Neuronal stem cell (in vitro differentiated cells): Measurements from ENCODE around the gene PRAMEF13.
"Not testable (repeated sequence)": the region's sequence is repeated elsewhere in the genome, so short reads cannot be mapped to it uniquely, and the experiment has no call there.

Experiments
- DNase-seq: peaks from one replicate; pipeline ENCODE4 v3.0.0-alpha.2; 2013; ENCODE audit warnings: low spot score
- H2AFZ ChIP-seq: one replicate; pipeline ENCODE4 v1.6.1; 2013; ENCODE audit warnings: mild to moderate bottlenecking, low read length, inconsistent platforms
- H2AK5ac ChIP-seq: 2 replicates; pipeline ENCODE4 v1.6.1; 2013; ENCODE audit warnings: low read depth, mild to moderate bottlenecking, inconsistent platforms, low read length, moderate library complexity, mixed read lengths
- H2BK120ac ChIP-seq: 2 replicates; pipeline ENCODE4 v1.6.1; 2013; ENCODE audit warnings: low read depth, mild to moderate bottlenecking, inconsistent platforms, low read length, moderate library complexity, mixed read lengths
- H2BK12ac ChIP-seq: one replicate; pipeline ENCODE4 v1.6.1; 2013; ENCODE audit warnings: low read length, inconsistent platforms
- H2BK15ac ChIP-seq: 2 replicates; pipeline ENCODE4 v1.6.1; 2013; ENCODE audit warnings: mild to moderate bottlenecking, low read length, inconsistent platforms, mixed read lengths
- H2BK5ac ChIP-seq: one replicate; pipeline ENCODE4 v1.6.1; 2013; ENCODE audit warnings: inconsistent platforms, mild to moderate bottlenecking, low read length, moderate library complexity
- H3K14ac ChIP-seq: one replicate; pipeline ENCODE4 v1.6.1; 2013; ENCODE audit warnings: low read length, inconsistent platforms
- H3K18ac ChIP-seq: 2 replicates; pipeline ENCODE4 v1.6.1; 2013; ENCODE audit warnings: low read length, inconsistent platforms
- H3K23ac ChIP-seq: 2 replicates; pipeline ENCODE4 v1.6.1; 2013; ENCODE audit warnings: low read depth, mild to moderate bottlenecking, mixed read lengths, low read length, inconsistent platforms; ENCODE audit not compliant: poor library complexity
- H3K27ac ChIP-seq: replicated peaks from 3 replicates; pipeline ENCODE4 v1.5.1; 2013; ENCODE audit warnings: low read length, inconsistent platforms
- H3K27me3 ChIP-seq, 3 experiments: 2 replicates each; pipeline ENCODE4 v1.6.1; 2013; ENCODE audit warnings: low read length in 3 of 3, mild to moderate bottlenecking in 2 of 3, inconsistent platforms in 1 of 3, low read depth in 1 of 3, mixed read lengths in 1 of 3, moderate library complexity in 1 of 3; ENCODE audit not compliant: control insufficient read depth in 3 of 3, insufficient read depth in 3 of 3
- H3K36me3 ChIP-seq, 2 donors: replicated peaks in 1 of 2; 2 replicates each; pipeline ENCODE4 v1.6.1; 2013; ENCODE audit warnings: low read length in 2 of 2; ENCODE audit not compliant: control insufficient read depth in 2 of 2, insufficient read depth in 2 of 2
- H3K4ac ChIP-seq: 2 replicates; pipeline ENCODE4 v1.6.1; 2013; ENCODE audit warnings: inconsistent platforms, mild to moderate bottlenecking, low read length, moderate library complexity
- H3K4me1 ChIP-seq, 2 donors: 1 replicate in 1 of 2; 2 replicates in 1 of 2; pipeline ENCODE4 v1.6.1; 2013; ENCODE audit warnings: low read length in 2 of 2, low read depth in 1 of 2; ENCODE audit not compliant: control insufficient read depth in 2 of 2, insufficient read depth in 1 of 2
- H3K4me2 ChIP-seq: one replicate; pipeline ENCODE4 v1.6.1; 2013; ENCODE audit warnings: mild to moderate bottlenecking, low read length, inconsistent platforms; ENCODE audit not compliant: insufficient read depth, poor library complexity, severe bottlenecking
- H3K4me3 ChIP-seq, 2 donors: 2 replicates each; pipeline ENCODE4 v1.5.1; 2013; ENCODE audit warnings: low read length in 2 of 2, mild to moderate bottlenecking in 2 of 2, inconsistent platforms in 1 of 2, moderate library complexity in 1 of 2
- H3K79me1 ChIP-seq: one replicate; pipeline ENCODE4 v1.6.1; 2013; ENCODE audit warnings: low read depth, mild to moderate bottlenecking, inconsistent platforms, low read length, moderate library complexity
- H3K9ac ChIP-seq: one replicate; pipeline ENCODE4 v1.6.1; 2013; ENCODE audit warnings: mild to moderate bottlenecking, low read depth, low read length, inconsistent platforms; ENCODE audit not compliant: poor library complexity
- H3K9me3 ChIP-seq, 2 donors: replicated peaks in 1 of 2; 2 replicates each; pipeline versions ENCODE3 to v1.6.1; 2013; ENCODE audit warnings: low read length in 2 of 2, mild to moderate bottlenecking in 2 of 2, inconsistent platforms in 1 of 2, low read depth in 1 of 2, mixed read lengths in 1 of 2, moderate library complexity in 1 of 2; ENCODE audit not compliant: control insufficient read depth in 2 of 2, insufficient read depth in 1 of 2
- H4K8ac ChIP-seq: one replicate; pipeline ENCODE4 v1.6.1; 2013; ENCODE audit warnings: low read depth, mild to moderate bottlenecking, inconsistent platforms, low read length, moderate library complexity
- H4K91ac ChIP-seq: one replicate; pipeline ENCODE4 v1.6.1; 2013; ENCODE audit warnings: low read length, low read depth, mild to moderate bottlenecking, inconsistent platforms; ENCODE audit not compliant: poor library complexity
- WGBS, 2 donors: extraction: QIAGEN DNeasy Blood & Tissue Kit; methylation state at CpG; one replicate each; pipeline ENCODE4 v1.1.7; 2013; ENCODE audit warnings: missing lambda C conversion rate in 2 of 2, mixed read lengths in 1 of 2; ENCODE audit not compliant: insufficient read length in 2 of 2, insufficient replicate concordance in 1 of 2; ENCODE audit errors: extremely low coverage in 2 of 2; 5-methylcytosine and 5-hydroxymethylcytosine counted together

PRAMEF13 gene

GRCh38 chr1:13243536-13244263 lies 42.5 kb upstream of the PRAMEF13 start:
- H3K4me1 ChIP-seq, H2AFZ ChIP-seq, H3K14ac ChIP-seq, H3K4me2 ChIP-seq, H3K9ac ChIP-seq, DNase-seq, H2BK120ac ChIP-seq, H2AK5ac ChIP-seq, H4K8ac ChIP-seq, H4K91ac ChIP-seq, H3K27me3 ChIP-seq, H3K23ac ChIP-seq, H2BK5ac ChIP-seq, H3K4ac ChIP-seq, H3K18ac ChIP-seq, H3K27ac ChIP-seq, H3K36me3 ChIP-seq, H3K9me3 ChIP-seq, H3K4me3 ChIP-seq, H2BK12ac ChIP-seq, H2BK15ac ChIP-seq, H3K79me1 ChIP-seq: not testable (repeated sequence)
- no CpG with 5 or more reads among the region's 9 CpGs for WGBS, 2 donors

DNA sequence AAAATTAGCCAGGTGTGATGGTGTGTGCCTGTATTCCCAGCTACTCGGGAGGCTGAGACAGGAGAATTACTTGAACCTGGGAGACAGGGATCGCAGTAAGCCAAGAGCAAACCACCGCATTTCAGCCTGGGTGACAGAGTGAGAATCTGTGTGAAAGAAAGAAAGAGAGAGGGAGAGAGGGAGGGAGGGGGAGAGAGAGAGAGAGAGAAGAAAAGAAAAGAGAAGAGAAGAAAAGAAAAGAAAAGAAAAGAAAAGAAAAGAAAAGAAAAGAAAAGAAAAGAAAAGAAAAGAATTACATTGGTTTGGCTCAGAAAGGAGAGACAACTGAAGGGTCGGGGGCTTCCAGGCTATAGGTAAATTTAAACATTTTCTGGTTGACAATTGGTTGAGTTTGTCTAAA lies 38.4 kb upstream of the PRAMEF13 start:
- H2BK5ac ChIP-seq, H3K18ac ChIP-seq, H3K23ac ChIP-seq, H2BK120ac ChIP-seq, H3K9me3 ChIP-seq, H4K91ac ChIP-seq, H3K4me1 ChIP-seq, H3K27me3 ChIP-seq, H3K36me3 ChIP-seq, H2BK15ac ChIP-seq, H3K4me2 ChIP-seq, H3K27ac ChIP-seq, H2AK5ac ChIP-seq, H2AFZ ChIP-seq, H3K4ac ChIP-seq, H3K79me1 ChIP-seq, H3K9ac ChIP-seq, H3K14ac ChIP-seq, DNase-seq, H3K4me3 ChIP-seq, H2BK12ac ChIP-seq, H4K8ac ChIP-seq: not testable (repeated sequence)
- no CpG with 5 or more reads among the region's 4 CpGs for WGBS, 2 donors

DNA sequence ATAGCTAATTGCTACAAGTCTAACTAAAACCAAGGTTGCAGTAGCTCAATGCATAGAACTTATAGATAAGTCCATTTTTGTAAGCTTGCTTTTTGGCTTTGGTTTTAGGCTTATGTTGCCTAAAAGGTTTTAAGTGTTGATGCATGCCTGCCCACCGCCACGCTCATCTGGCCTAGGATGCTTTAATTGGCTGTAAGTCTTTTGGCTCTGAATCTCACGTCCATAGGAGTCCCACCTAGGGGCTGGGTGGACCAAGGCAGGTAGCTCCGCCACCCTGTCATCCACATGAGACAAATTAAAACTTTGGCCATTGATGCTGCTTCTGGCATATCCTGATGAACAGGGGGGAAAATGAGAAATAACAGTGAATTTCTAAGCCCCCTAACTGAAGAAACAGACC lies 36.4 kb upstream of the PRAMEF13 start:
- H2BK120ac ChIP-seq, H3K27me3 ChIP-seq, H3K9ac ChIP-seq, H4K91ac ChIP-seq, DNase-seq, H3K14ac ChIP-seq, H3K9me3 ChIP-seq, H3K4ac ChIP-seq, H3K4me3 ChIP-seq, H3K23ac ChIP-seq, H3K36me3 ChIP-seq, H3K27ac ChIP-seq, H2AK5ac ChIP-seq, H3K4me1 ChIP-seq, H2AFZ ChIP-seq, H3K79me1 ChIP-seq, H2BK15ac ChIP-seq, H3K18ac ChIP-seq, H3K4me2 ChIP-seq, H4K8ac ChIP-seq, H2BK5ac ChIP-seq, H2BK12ac ChIP-seq: not testable (repeated sequence)
- no CpG with 5 or more reads among the region's 4 CpGs for WGBS, 2 donors

- H3K9me3 ChIP-seq, H2BK120ac ChIP-seq, H4K91ac ChIP-seq, H2AFZ ChIP-seq, H3K27me3 ChIP-seq, H3K18ac ChIP-seq, H3K14ac ChIP-seq, H4K8ac ChIP-seq, H3K79me1 ChIP-seq, H3K36me3 ChIP-seq, H2BK12ac ChIP-seq, H3K4ac ChIP-seq, DNase-seq, H2BK15ac ChIP-seq, H3K23ac ChIP-seq, H3K27ac ChIP-seq, H3K4me1 ChIP-seq, H3K9ac ChIP-seq, H3K4me3 ChIP-seq, H2BK5ac ChIP-seq, H3K4me2 ChIP-seq, H2AK5ac ChIP-seq: not testable (repeated sequence)
- WGBS, 2 donors: no CpG with 5 or more reads among the region's 1 CpG
Observed at GRCh38 chr1:13234057-13234456, 32.8 kb upstream of the PRAMEF13 start.
